Heart right ventricle (tissue), 16 donors: ENCODE measurements around the gene SPATA46. TPM values are rescaled to one million over a fixed set of nuclear protein-coding genes. Genes with fewer than 3 reads are reported as not detected.

Experiments
- ATAC-seq, 8 donors: fragments of 200-7000 bp; cut with Tn5 transposase; one replicate each; pipeline ENCODE4 v1.9.1; 2020; ENCODE audit warnings: mild to moderate bottlenecking in 8 of 8, moderate library complexity in 8 of 8, moderate number of reproducible peaks in 1 of 8
- DNase-seq, 2 donors: peaks; one replicate each; pipeline ENCODE4 v3.0.0-alpha.2; 2020
- H3K27ac ChIP-seq, 10 donors: fragments of 200-600 bp; sonication (generic) in 2 of 10; one replicate each; pipeline versions ENCODE4 v1.5.0 to v1.8.0; 2020 to 2022; ENCODE audit warnings: mild to moderate bottlenecking in 3 of 10
- H3K27me3 ChIP-seq, 7 donors: fragments of 200-600 bp; one replicate each; pipeline ENCODE4 v1.8.0; 2021 to 2022; ENCODE audit warnings: mild to moderate bottlenecking in 2 of 7
- H3K36me3 ChIP-seq, 9 donors: fragments of 200-600 bp; sonication (generic) in 1 of 9; one replicate each; pipeline versions ENCODE4 v1.5.0 to v1.8.0; 2020 to 2022; ENCODE audit warnings: mild to moderate bottlenecking in 2 of 9
- H3K4me1 ChIP-seq, 9 donors: fragments of 200-600 bp; sonication (generic) in 1 of 9; one replicate each; pipeline versions ENCODE4 v1.5.0 to v1.8.0; 2020 to 2022; ENCODE audit warnings: mild to moderate bottlenecking in 4 of 9
- H3K4me3 ChIP-seq, 10 donors: fragments of 200-600 bp; sonication (generic) in 2 of 10; one replicate each; pipeline versions ENCODE4 v1.5.0 to v1.8.0; 2020 to 2022; ENCODE audit warnings: mild to moderate bottlenecking in 7 of 10, moderate library complexity in 2 of 10
- H3K9me3 ChIP-seq, 11 donors: fragments of 200-600 bp in 10 of 11; sonication (generic) in 2 of 11; one replicate each; pipeline versions ENCODE4 v1.5.0 to v1.8.0; 2013 to 2022; ENCODE audit warnings: mild to moderate bottlenecking in 2 of 11, control low read depth in 1 of 11, moderate library complexity in 1 of 11
- CTCF ChIP-seq, 9 donors: fragments of 200-600 bp; sonication (generic) in 2 of 9; IDR thresholded peaks; one replicate each; pipeline versions ENCODE4 v1.5.0 to v1.8.0; 2021 to 2022; ENCODE audit warnings: antibody characterized with exemption in 9 of 9, mild to moderate bottlenecking in 5 of 9, moderate library complexity in 1 of 9
- WGBS, 2 donors: extraction: QIAGEN DNeasy Blood & Tissue Kit; methylation state at CpG; one replicate each; pipeline ENCODE4 v1.1.7; 2013; ENCODE audit warnings: inconsistent platforms in 1 of 2; 5-methylcytosine and 5-hydroxymethylcytosine counted together
- intact Hi-C, 10 donors: fragments of 100-400 bp; cut with DNase I; formaldehyde crosslinking; loops; one replicate each; pipeline versions ENCODE4 v1.11.1 to v1.14.2; 2022
- polyA plus RNA-seq, 2 donors: library from polyadenylated mRNA; stranded (reverse); fragments of 200-250 nt; gene quantifications; one replicate each; pipeline ENCODE4 v1.2.3, GENCODE V29; 2013
- total RNA-seq, 10 donors: library from RNA; stranded (reverse); fragmentation: NEBNext Ultra II Directional in 3 of 10; extraction: Animal tissue kit (Norgen Biotek cat#: 25700) in 3 of 10; gene quantifications; one replicate each; pipeline versions ENCODE4 v1.2.1 to v1.2.4, GENCODE V29; 2021 to 2023
- donor health status: Arrhythmogenic right ventricular cardiomyopathy.
- donor health status: ischemic (EF 13 %, LVEDD 7.1; RV severe dilation, severe dysfunction).
- donor health status: healthy with polysubstance abuse.
- donor health status: DM: no; HTN: yes; CAD: no.
- donor health status: DM: no; HTN: no; CAD: no.
- donor health status: ischemic (EF 25% LVEDD 6.9; RV normal size, moderate dysfunction).
- donor health status: ischemic (EF 25% LVEDD 5.7; RV mildly dilated, moderate dysfunction).
- donor health status: healthy.
- donor health status: DM: yes; HTN: yes; CAD: no.
- donor health status: Ischemic cardiomyopathy.
- donor health status: ischemic (EF 35%, LVEDD 5.7; RV mildly dilated, moderate dysfunction).
- donor health status: nonischemic (EF 11% LVEDD 7.7; RV severe dilation, severe dysfunction).
- donor health status: DM: yes; HTN: yes; CAD: no.
- donor health status: PGD.
- donor health status: ischemic (EF 29% LVEDD 5.4; RV normal size, mild dysfunction).
- donor health status: nonischemic (EF 23%, LVEDD 6.1; RV moderate dilation, normal function).

Gene SPATA46
- total and polyA plus RNA-seq, 12 donors: not detected

- H3K4me1 ChIP-seq: peaks cover 0 to 4% (median 0%) of the 10 kb centered on the region in 9 donors
- H3K27me3 ChIP-seq: no peaks in the 10 kb centered on the region
- ATAC-seq (peak in 3 of 8 donors; percentile 15 to 35 (median 29)), DNase-seq (no peak)
- no peak overlapping the region for H3K4me3 ChIP-seq
- no peaks in the 10 kb centered on the region for H3K9me3 ChIP-seq
- intact Hi-C loops: no loop called here
- no peak for TF ChIP-seq CTCF (IDR thresholded peaks at IDR 0.05)
- no peak overlapping the region for H3K27ac ChIP-seq
- H3K36me3 ChIP-seq: peaks cover 0 to 8% (median 0%) of the 10 kb centered on the region in 9 donors
- WGBS, 2 donors: 61 to 64% methylated on average over 13 of the region's 13 CpGs
These were observed 4.2 kb downstream of the SPATA46 start for GRCh38 chr1:162372159-162373071.

- DNase-seq: no peak
- Histone ChIP-seq H3K36me3 (peaks cover 0 to 12% (median 0%) of the 10 kb centered on the region in 9 donors), H3K9me3 (no peaks in the 10 kb centered on the region), H3K27ac (no peak overlapping the region), H3K4me3 (no peak overlapping the region), H3K27me3 (no peaks in the 10 kb centered on the region), H3K4me1 (peaks cover 0 to 4% (median 0%) of the 10 kb centered on the region in 9 donors)
- whole genome bisulfite sequencing, 2 donors: 93 to 94% methylated on average over 6 of the region's 6 CpGs
- TF ChIP-seq CTCF (IDR thresholded peaks at IDR 0.05): no peak
- intact Hi-C loops: no loop called here
- ATAC-seq: no peak
These were observed 5.0 kb downstream of the SPATA46 start for GRCh38 chr1:162371611-162372010.

GRCh38 chr1:162370721-162371120 lies 5.9 kb downstream of the SPATA46 start:
- no peak for TF ChIP-seq CTCF (IDR thresholded peaks at IDR 0.05)
- no peak overlapping the region for H3K27ac ChIP-seq
- no peaks in the 10 kb centered on the region for H3K9me3 ChIP-seq
- 94 to 95% methylated on average over 3 of the region's 3 CpGs for WGBS, 2 donors
- H3K4me3 ChIP-seq: no peak overlapping the region
- peaks cover 0 to 4% (median 0%) of the 10 kb centered on the region in 9 donors for H3K4me1 ChIP-seq
- intact Hi-C loops: no loop called here
- peaks cover 0 to 20% (median 0%) of the 10 kb centered on the region in 9 donors for H3K36me3 ChIP-seq
- DNase-seq (no peak), ATAC-seq (no peak)
- H3K27me3 ChIP-seq: no peaks in the 10 kb centered on the region

GRCh38 chr1:162370161-162370560 lies 6.5 kb downstream of the SPATA46 start:
- ATAC-seq (no peak), DNase-seq (no peak)
- H3K4me3 ChIP-seq: no peak overlapping the region
- peaks cover 0 to 23% (median 0%) of the 10 kb centered on the region in 9 donors for H3K36me3 ChIP-seq
- intact Hi-C loops: no loop called here
- no peak for TF ChIP-seq CTCF (IDR thresholded peaks at IDR 0.05)
- WGBS, 2 donors: 88 to 97% methylated on average over 1 of the region's 1 CpG
- H3K27me3 ChIP-seq: no peaks in the 10 kb centered on the region
- no peaks in the 10 kb centered on the region for H3K9me3 ChIP-seq
- no peak overlapping the region for H3K27ac ChIP-seq
- peaks cover 0 to 4% (median 0%) of the 10 kb centered on the region in 9 donors for H3K4me1 ChIP-seq
